H1 (cell line): ENCODE data around the gene ZNF490. TPM values are rescaled to one million over a fixed set of nuclear protein-coding genes. Genes with fewer than 3 reads are reported as not detected.

Source experiments
- CTCF ChIA-PET: fragments of 300-600 bp; sonication (Branson Sonifier 250); formaldehyde crosslinking; loops from one replicate; lab custom pipeline; 2021; ENCODE audit not compliant: partially characterized antibody; lab: Charles Lee
- POLR2A ChIA-PET: fragments of 300-600 bp; sonication (Branson Sonifier 250); formaldehyde crosslinking; loops from one replicate; lab custom pipeline; 2021; ENCODE audit warnings: inconsistent platforms; ENCODE audit not compliant: partially characterized antibody; lab: Charles Lee
- DNase-seq, 2 experiments: peaks; one replicate each; pipeline versions ENCODE4 v3.0.0 to v3.0.0-alpha.2; 2010 to 2022; ENCODE audit warnings: low spot score in 2 of 2, low read depth in 1 of 2, mixed read lengths in 1 of 2
- FAIRE-seq: peaks from 2 replicates; lab custom pipeline; 2011; peaks lifted over from hg19 to GRCh38; lab: Jason Lieb, UNC
- H2AFZ ChIP-seq: 2 replicates; pipeline ENCODE4 v1.8.1; 2012; ENCODE audit warnings: low read length, inconsistent platforms
- H2AK5ac ChIP-seq: 2 replicates; pipeline ENCODE4 v1.6.1; 2013; ENCODE audit warnings: low read depth, low read length
- H2BK120ac ChIP-seq: replicated peaks from 2 replicates; pipeline ENCODE3; 2013; ENCODE audit warnings: low read depth, low read length, inconsistent platforms
- H2BK12ac ChIP-seq: 2 replicates; pipeline ENCODE4 v1.6.1; 2013; ENCODE audit warnings: low read depth, low read length
- H2BK15ac ChIP-seq: 2 replicates; pipeline ENCODE4 v1.6.1; 2013; ENCODE audit warnings: low read length
- H2BK20ac ChIP-seq: 2 replicates; pipeline ENCODE4 v1.6.1; 2013; ENCODE audit warnings: low read length
- H2BK5ac ChIP-seq: 2 replicates; pipeline ENCODE4 v1.6.1; 2013; ENCODE audit warnings: low read depth, low read length
- H3K14ac ChIP-seq: 2 replicates; pipeline ENCODE4 v1.6.1; 2013; ENCODE audit warnings: inconsistent platforms; ENCODE audit not compliant: insufficient read length
- H3K18ac ChIP-seq: 2 replicates; pipeline ENCODE4 v1.6.1; 2013; ENCODE audit warnings: low read length; ENCODE audit errors: extremely low read depth
- H3K23ac ChIP-seq: 2 replicates; pipeline ENCODE4 v1.6.1; 2013; ENCODE audit warnings: inconsistent platforms; ENCODE audit not compliant: insufficient read length
- H3K23me2 ChIP-seq: 2 replicates; pipeline ENCODE4 v1.6.1; 2013; ENCODE audit warnings: low read depth, low read length
- H3K27ac ChIP-seq: 2 replicates; pipeline ENCODE4 v1.6.1; 2011; ENCODE audit warnings: low read depth, low read length, inconsistent platforms
- H3K27me3 ChIP-seq, 4 experiments: replicated peaks in 1 of 4; 1 replicate in 1 of 4; 2 replicates in 3 of 4; pipeline versions ENCODE4 v1.6.1 to v1.8.1; 2011 to 2013; ENCODE audit warnings: low read length in 3 of 4, mild to moderate bottlenecking in 3 of 4, inconsistent platforms in 2 of 4, mixed read lengths in 2 of 4, moderate library complexity in 1 of 4; ENCODE audit not compliant: control insufficient read depth in 3 of 4, insufficient read depth in 3 of 4; ENCODE audit errors: extremely low read depth in 1 of 4
- H3K36me3 ChIP-seq, 4 experiments: 2 replicates each; pipeline versions ENCODE4 v1.6.1 to v1.8.1; 2011 to 2013; ENCODE audit warnings: mild to moderate bottlenecking in 4 of 4, low read length in 3 of 4, moderate library complexity in 2 of 4, control low read depth in 1 of 4, inconsistent platforms in 1 of 4; ENCODE audit not compliant: insufficient read depth in 4 of 4, control insufficient read depth in 2 of 4
- H3K4ac ChIP-seq: replicated peaks from 2 replicates; pipeline ENCODE3; 2013; ENCODE audit warnings: low read length, low read depth, mixed read lengths, inconsistent platforms; ENCODE audit not compliant: insufficient read length
- H3K4me1 ChIP-seq, 4 experiments: replicated peaks in 1 of 4; 1 replicate in 1 of 4; 2 replicates in 3 of 4; pipeline versions ENCODE4 v1.6.1 to v1.8.1; 2011 to 2013; ENCODE audit warnings: low read length in 3 of 4, inconsistent platforms in 2 of 4, mixed read lengths in 1 of 4; ENCODE audit not compliant: insufficient read depth in 4 of 4, control insufficient read depth in 3 of 4
- H3K4me2 ChIP-seq, 2 experiments: 2 replicates each; pipeline versions ENCODE4 v1.6.1 to v1.8.1; 2011 to 2013; ENCODE audit warnings: low read depth in 2 of 2, low read length in 2 of 2, control low read depth in 1 of 2, inconsistent platforms in 1 of 2, mild to moderate bottlenecking in 1 of 2; ENCODE audit not compliant: insufficient read depth in 1 of 2
- H3K4me3 ChIP-seq, 4 experiments: fragments of 200-600, 300-600 bp in 1 of 4; sonication (generic), shearing (Covaris generic), sonication (Bioruptor Twin) in 1 of 4; 2 replicates each; pipeline versions ENCODE4 v1.5.1 to v1.8.1; 2011 to 2016; ENCODE audit warnings: low read length in 4 of 4, low read depth in 3 of 4, control low read depth in 2 of 4, inconsistent platforms in 2 of 4, mild to moderate bottlenecking in 2 of 4, mixed read lengths in 1 of 4, moderate library complexity in 1 of 4; ENCODE audit not compliant: insufficient read depth in 2 of 4; ENCODE audit errors: extremely low read depth in 1 of 4
- H3K56ac ChIP-seq: replicated peaks from 2 replicates; pipeline ENCODE3; 2013; ENCODE audit warnings: low read depth, mild to moderate bottlenecking, mixed read lengths, low read length, inconsistent platforms; ENCODE audit not compliant: insufficient read length
- H3K79me1 ChIP-seq: 2 replicates; pipeline ENCODE4 v1.6.1; 2013; ENCODE audit warnings: low read depth, low read length, control low read depth
- H3K79me2 ChIP-seq, 2 experiments: 2 replicates each; pipeline versions ENCODE4 v1.6.1 to v1.8.1; 2012 to 2013; ENCODE audit warnings: low read length in 2 of 2, mild to moderate bottlenecking in 2 of 2, inconsistent platforms in 1 of 2; ENCODE audit not compliant: insufficient read depth in 2 of 2, control insufficient read depth in 1 of 2
- H3K9ac ChIP-seq, 4 experiments: replicated peaks in 1 of 4; 1 replicate in 1 of 4; 2 replicates in 3 of 4; pipeline versions ENCODE4 v1.6.1 to v1.8.1; 2011 to 2013; ENCODE audit warnings: low read depth in 3 of 4, low read length in 3 of 4, control low read depth in 2 of 4, mild to moderate bottlenecking in 2 of 4, moderate library complexity in 2 of 4, inconsistent platforms in 1 of 4; ENCODE audit errors: extremely low read depth in 1 of 4
- H3K9me3 ChIP-seq, 2 experiments: 2 replicates each; pipeline versions ENCODE4 v1.6.1 to v1.8.1; 2012 to 2013; ENCODE audit warnings: mild to moderate bottlenecking in 2 of 2, moderate library complexity in 2 of 2, control low read depth in 1 of 2, inconsistent platforms in 1 of 2, low read depth in 1 of 2, low read length in 1 of 2, mixed read lengths in 1 of 2; ENCODE audit not compliant: insufficient read depth in 2 of 2
- H4K20me1 ChIP-seq, 2 experiments: replicated peaks in 1 of 2; 2 replicates each; pipeline versions ENCODE3 to v1.8.1; 2011 to 2013; ENCODE audit warnings: inconsistent platforms in 2 of 2, low read length in 2 of 2, mild to moderate bottlenecking in 1 of 2; ENCODE audit not compliant: insufficient read depth in 2 of 2, control insufficient read depth in 1 of 2
- H4K5ac ChIP-seq: 2 replicates; pipeline ENCODE4 v1.6.1; 2013; ENCODE audit warnings: low read length, low read depth, mixed read lengths, inconsistent platforms; ENCODE audit not compliant: insufficient read length
- H4K8ac ChIP-seq: 2 replicates; pipeline ENCODE4 v1.8.0; 2013; ENCODE audit warnings: mild to moderate bottlenecking, moderate library complexity, low read length, inconsistent platforms; ENCODE audit not compliant: insufficient read depth; ENCODE audit errors: extremely low read depth
- H4K91ac ChIP-seq: replicated peaks from 2 replicates; pipeline ENCODE3; 2013; ENCODE audit warnings: low read length, mixed read lengths, inconsistent platforms; ENCODE audit not compliant: insufficient read length
- BRCA1 ChIP-seq: IDR thresholded peaks from 2 replicates; pipeline ENCODE4 v1.6.1; 2012; ENCODE audit warnings: low read depth, low read length, improper control_type of control experiment
- EZH2 ChIP-seq: fragments of 200-600 bp; sonication (generic); IDR thresholded peaks from 2 replicates; pipeline ENCODE4 v1.7.1; 2012; ENCODE audit warnings: low read depth, mild to moderate bottlenecking, moderate library complexity, low read length, inconsistent platforms; ENCODE audit not compliant: severe bottlenecking
- FOSL1 ChIP-seq: IDR thresholded peaks from 2 replicates; pipeline ENCODE4 v1.6.1; 2011; ENCODE audit warnings: mild to moderate bottlenecking, low read depth, low read length, moderate library complexity; ENCODE audit not compliant: insufficient read depth
- JUN ChIP-seq: IDR thresholded peaks from 2 replicates; pipeline ENCODE4 v1.6.1; 2011; ENCODE audit warnings: low read depth, mild to moderate bottlenecking, improper control_type of control experiment, low read length
- KDM4A ChIP-seq: IDR thresholded peaks from one replicate; pipeline ENCODE4 v1.7.1; 2012; ENCODE audit warnings: low read depth, mild to moderate bottlenecking, moderate library complexity, low read length, inconsistent platforms; ENCODE audit not compliant: severe bottlenecking
- MAFK ChIP-seq: IDR thresholded peaks from 2 replicates; pipeline ENCODE4 v1.6.1; 2012; ENCODE audit warnings: low read depth, mild to moderate bottlenecking, improper control_type of control experiment, low read length
- NANOG ChIP-seq: IDR thresholded peaks from 2 replicates; pipeline ENCODE4 v1.6.1; 2011; ENCODE audit warnings: low read length, low read depth, mild to moderate bottlenecking, inconsistent platforms; ENCODE audit not compliant: insufficient read depth, poor library complexity, severe bottlenecking
- POU5F1 ChIP-seq: IDR thresholded peaks from 2 replicates; pipeline ENCODE4 v1.6.1; 2011; ENCODE audit warnings: low read depth, mild to moderate bottlenecking, low read length, moderate library complexity
- SIRT6 ChIP-seq: IDR thresholded peaks from one replicate; pipeline ENCODE4 v1.7.1; 2012; ENCODE audit warnings: low read length, inconsistent platforms
- WGBS, 2 experiments: shearing (Covaris generic) in 1 of 2; methylation state at CpG; one replicate each; pipeline versions ENCODE4 v1.1.6 to v1.1.7; 2013 to 2015; ENCODE audit warnings: low lambda C conversion rate in 2 of 2, mixed read lengths in 2 of 2, inconsistent platforms in 1 of 2, low coverage in 1 of 2, missing lambda C conversion rate in 1 of 2; ENCODE audit not compliant: insufficient replicate concordance in 2 of 2, insufficient coverage in 1 of 2, insufficient read length in 1 of 2; ENCODE audit errors: extremely low coverage in 1 of 2, missing lambda C conversion rate in 1 of 2; 5-methylcytosine and 5-hydroxymethylcytosine counted together
- polyA plus RNA-seq, 7 experiments: library from polyadenylated mRNA; depleted of rRNA in 3 of 7; stranded (reverse) in 5 of 7; unstranded in 2 of 7; fragments of >200 nt in 5 of 7; fragments of 200-250 nt in 2 of 7; gene quantifications; 1 replicate in 5 of 7; 2 replicates in 1 of 7; 4 replicates in 1 of 7; pipeline versions ENCODE4 v1.2.1 to v1.2.3, GENCODE V29; 2011 to 2013; ENCODE audit warnings: missing spikeins in 2 of 7, mixed read lengths in 2 of 7
- total RNA-seq: library from RNA; stranded (reverse); fragmentation: NEBNext Ultra II Directional; extraction: Animal tissue kit (Norgen Biotek cat#: 25700); gene quantifications from 2 replicates; pipeline ENCODE4 v1.2.1, GENCODE V29; 2021
- TF ChIP-seq, protein P1 (sequence below): IDR thresholded peaks from 2 replicates; pipeline ENCODE4 v1.6.1; 2012; ENCODE audit warnings: inconsistent platforms
- TF ChIP-seq, protein P2 (sequence below): IDR thresholded peaks from 2 replicates; pipeline ENCODE4 v1.6.1; 2012; ENCODE audit warnings: low read length, inconsistent platforms

ZNF490 gene
- total and polyA plus RNA-seq, 2 of the 8 experiments (the other 6 are each of a cell fraction or from before 2014, with no cell fraction given), result 1.7 to 9.0 TPM

DNA sequence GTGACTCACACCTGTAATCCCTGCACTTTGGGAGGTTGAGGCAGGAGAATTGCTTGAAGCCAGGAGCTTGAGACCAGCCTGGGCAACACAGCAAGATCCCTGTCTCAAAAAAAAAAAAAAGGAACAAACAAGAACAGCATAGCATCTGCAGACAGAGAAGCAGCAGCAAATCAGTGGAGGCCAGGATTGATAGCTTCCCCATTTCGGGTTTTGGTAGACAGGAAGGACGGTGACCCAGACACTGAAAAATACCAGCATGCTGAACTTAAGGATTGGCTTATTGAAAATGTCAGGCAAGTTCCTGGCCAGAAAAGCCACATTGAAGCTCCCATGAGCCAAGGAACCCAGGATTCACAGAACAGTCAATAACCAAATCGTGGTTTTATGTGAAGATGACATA, 3.0 kb downstream of the ZNF490 start:
- H3K27me3 ChIP-seq, result no peaks in the 10 kb centered on the region
- H3K56ac ChIP-seq, result no peak overlapping the region
- no peak overlapping the region for H4K8ac ChIP-seq
- no peak overlapping the region for H3K14ac ChIP-seq
- H2BK15ac ChIP-seq, result no peak overlapping the region
- POLR2A ChIA-PET, result interaction anchor here (1.0 kb wide), 2 partner anchors 18 to 40 kb away, joined by 3 read pairs; no protein-coding TSS in a partner anchor
- H3K79me2 ChIP-seq, result peaks cover 0 to 23% of the 10 kb centered on the region in 2 experiments; a peak in 3 of 4 replicates
- no peak overlapping the region for H2BK20ac ChIP-seq
- H2BK120ac ChIP-seq, result no peak overlapping the region
- no peak overlapping the region for H4K91ac ChIP-seq
- no peaks in the 10 kb centered on the region for H3K23me2 ChIP-seq
- H3K27ac ChIP-seq, result no peak overlapping the region
- no peak for DNase-seq
- H3K4me2 ChIP-seq, result no peak overlapping the region
- no peak overlapping the region for H2AFZ ChIP-seq
- no peaks in the 10 kb centered on the region for H3K9me3 ChIP-seq
- H3K4me1 ChIP-seq, result peaks cover 0 to 2% (median 0%) of the 10 kb centered on the region in 4 experiments; a peak in 1 of 7 replicates
- WGBS, 2 experiments, result 97% methylated on average over 3 of the region's 3 CpGs; no CpG with 5 or more reads in 1 of the 2 experiments
- no peak overlapping the region for H2BK12ac ChIP-seq
- peaks cover 0 to 2% of the 10 kb centered on the region in 2 experiments for H4K20me1 ChIP-seq
- H3K79me1 ChIP-seq, result no peaks in the 10 kb centered on the region; the same call in 1 of the 2 replicates
- no peak overlapping the region for H2BK5ac ChIP-seq
- H4K5ac ChIP-seq, result no peak overlapping the region
- H3K9ac ChIP-seq, result no peak overlapping the region
- no peak overlapping the region for H2AK5ac ChIP-seq
- H3K4me3 ChIP-seq, result no peak overlapping the region
- FAIRE-seq, result no peak
- H3K4ac ChIP-seq, result no peak overlapping the region
- no peak overlapping the region for H3K18ac ChIP-seq
- no peak overlapping the region for H3K23ac ChIP-seq
- TF ChIP-seq, protein P1, sequence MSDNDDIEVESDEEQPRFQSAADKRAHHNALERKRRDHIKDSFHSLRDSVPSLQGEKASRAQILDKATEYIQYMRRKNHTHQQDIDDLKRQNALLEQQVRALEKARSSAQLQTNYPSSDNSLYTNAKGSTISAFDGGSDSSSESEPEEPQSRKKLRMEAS, result no peak
- TF ChIP-seq NANOG (no peak), SIRT6 (no peak), POU5F1 (no peak), JUN (no peak), BRCA1 (no peak), KDM4A (no peak), FOSL1 (no peak), MAFK (no peak), EZH2 (no peak)
- TF ChIP-seq, protein P2, sequence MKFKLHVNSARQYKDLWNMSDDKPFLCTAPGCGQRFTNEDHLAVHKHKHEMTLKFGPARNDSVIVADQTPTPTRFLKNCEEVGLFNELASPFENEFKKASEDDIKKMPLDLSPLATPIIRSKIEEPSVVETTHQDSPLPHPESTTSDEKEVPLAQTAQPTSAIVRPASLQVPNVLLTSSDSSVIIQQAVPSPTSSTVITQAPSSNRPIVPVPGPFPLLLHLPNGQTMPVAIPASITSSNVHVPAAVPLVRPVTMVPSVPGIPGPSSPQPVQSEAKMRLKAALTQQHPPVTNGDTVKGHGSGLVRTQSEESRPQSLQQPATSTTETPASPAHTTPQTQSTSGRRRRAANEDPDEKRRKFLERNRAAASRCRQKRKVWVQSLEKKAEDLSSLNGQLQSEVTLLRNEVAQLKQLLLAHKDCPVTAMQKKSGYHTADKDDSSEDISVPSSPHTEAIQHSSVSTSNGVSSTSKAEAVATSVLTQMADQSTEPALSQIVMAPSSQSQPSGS, result no peak
- peaks cover 0 to 6% (median under 1%) of the 10 kb centered on the region in 4 experiments; a peak in 4 of 8 replicates for H3K36me3 ChIP-seq
- CTCF ChIA-PET, result interaction anchor here (0.6 to 0.7 kb wide), 2 partner anchors 63 to 70 kb away, joined by 4 read pairs; no protein-coding TSS in a partner anchor
